HEK293T (cell line): Measurements from ENCODE around the gene GGA2.
"Not testable (repeated sequence)": the region's sequence is repeated elsewhere in the genome, so short reads cannot be mapped to it uniquely, and the experiment has no call there.

Source experiments
- CTCF ChIA-PET: fragments of 350-600 bp; formaldehyde crosslinking; extraction: SDS; loops from one replicate; lab custom pipeline; 2021; ENCODE audit warnings: antibody characterized with exemption, inconsistent platforms; lab: Yijun Ruan, JAX
- POLR2A ChIA-PET: fragments of 350-600 bp; formaldehyde crosslinking; extraction: SDS; loops from one replicate; lab custom pipeline; 2020; ENCODE audit warnings: antibody characterized with exemption, inconsistent platforms; lab: Yijun Ruan, JAX
- DNase-seq: peaks from one replicate; pipeline ENCODE4 v3.0.0; 2012; ENCODE audit warnings: mixed read lengths; ENCODE audit errors: extremely low spot score
- ARNT ChIP-seq: fragments of 450-650 bp; IDR thresholded peaks from 2 replicates; pipeline ENCODE4 v1.6.1; 2017; ENCODE audit warnings: mild to moderate bottlenecking
- BHLHE40 ChIP-seq: fragments of 450-650 bp; IDR thresholded peaks from 2 replicates; pipeline ENCODE4 v1.6.1; 2016; ENCODE audit warnings: mild to moderate bottlenecking, moderate library complexity, borderline replicate concordance
- CTBP1 ChIP-seq: fragments of 450-650 bp; IDR thresholded peaks from 2 replicates; pipeline ENCODE4 v1.6.1; 2016; ENCODE audit warnings: borderline replicate concordance
- ELF4 ChIP-seq: fragments of 450-650 bp; IDR thresholded peaks from 2 replicates; pipeline ENCODE4 v1.6.1; 2017; ENCODE audit warnings: antibody characterized with exemption
- FOXA1 ChIP-seq: fragments of 450-650 bp; IDR thresholded peaks from 2 replicates; pipeline ENCODE4 v1.6.1; 2016; ENCODE audit warnings: mild to moderate bottlenecking
- FOXK2 ChIP-seq: fragments of 450-650 bp; IDR thresholded peaks from 2 replicates; pipeline ENCODE4 v1.6.1; 2016; ENCODE audit warnings: mild to moderate bottlenecking
- FOXM1 ChIP-seq: fragments of 450-650 bp; IDR thresholded peaks from 2 replicates; pipeline ENCODE4 v1.6.1; 2017; ENCODE audit warnings: mild to moderate bottlenecking, borderline replicate concordance
- HDGF ChIP-seq: fragments of 450-650 bp; IDR thresholded peaks from 2 replicates; pipeline ENCODE4 v1.6.1; 2017; ENCODE audit warnings: antibody characterized with exemption, borderline replicate concordance
- L3MBTL2 ChIP-seq: fragments of 450-650 bp; conservative IDR thresholded peaks from 2 replicates; pipeline ENCODE4 v1.6.1; 2016; ENCODE audit warnings: mild to moderate bottlenecking
- LEF1 ChIP-seq: fragments of 450-650 bp; IDR thresholded peaks from 2 replicates; pipeline ENCODE4 v1.6.1; 2017; ENCODE audit warnings: mild to moderate bottlenecking, borderline replicate concordance
- NFRKB ChIP-seq: fragments of 450-650 bp; IDR thresholded peaks from 2 replicates; pipeline ENCODE4 v1.6.1; 2016; ENCODE audit warnings: mild to moderate bottlenecking, moderate library complexity
- SP1 ChIP-seq: fragments of 450-650 bp; IDR thresholded peaks from 2 replicates; pipeline ENCODE4 v1.6.1; 2017
- SUZ12 ChIP-seq: fragments of 450-650 bp; IDR thresholded peaks from 2 replicates; pipeline ENCODE4 v1.6.1; 2016; ENCODE audit warnings: mild to moderate bottlenecking
- TARDBP ChIP-seq: fragments of 450-650 bp; IDR thresholded peaks from 2 replicates; pipeline ENCODE4 v1.6.1; 2016
- ZNF384 ChIP-seq: fragments of 450-650 bp; IDR thresholded peaks from 2 replicates; pipeline ENCODE4 v1.6.1; 2016
- TF ChIP-seq, protein P1 (sequence below): fragments of 450-650 bp; IDR thresholded peaks from 2 replicates; pipeline ENCODE4 v1.6.1; 2016

Gene GGA2

GRCh38 chr16:23448392-23448791 lies 61.9 kb downstream of the GGA2 start:
- DNase-seq, result no peak
- ChIA-PET POLR2A (no interaction called here), CTCF (interaction anchor here (2.2 kb wide), 1 partner anchor 13 kb away, joined by 10 read pairs; no protein-coding TSS in a partner anchor)
- TF ChIP-seq LEF1 (no peak), FOXM1 (no peak), CTBP1 (no peak), FOXK2 (no peak), ARNT (no peak), BHLHE40 (no peak), SP1 (no peak), L3MBTL2 (no peak), FOXA1 (no peak), TARDBP (no peak), ELF4 (no peak)

DNA sequence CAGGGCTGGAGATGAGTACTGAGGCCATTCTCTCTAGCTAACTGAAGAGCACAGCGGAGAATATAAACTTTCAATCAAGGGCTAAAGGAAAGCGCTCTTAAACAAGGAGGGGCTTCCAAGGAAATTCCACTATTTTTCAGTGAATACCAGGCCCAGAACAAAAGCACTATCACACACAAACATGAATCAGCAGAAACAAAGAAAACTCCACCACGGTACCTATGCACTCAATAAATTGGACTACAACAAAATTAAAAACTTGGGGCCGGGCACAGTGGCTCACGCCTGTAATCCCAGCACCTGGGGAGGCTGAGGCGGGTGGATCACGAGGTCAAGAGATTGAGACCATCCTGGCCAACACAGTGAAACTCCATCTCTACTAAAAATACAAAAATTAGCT lies 72.8 kb downstream of the GGA2 start:
- CTCF ChIA-PET, result interaction anchor here (1.1 to 3.2 kb wide), 2 partner anchors 256 to 538 kb away, joined by 3 to 27 read pairs; partner anchors contain the start of gene SCNN1G
- DNase-seq, POLR2A ChIA-PET: not testable (repeated sequence)

DNA sequence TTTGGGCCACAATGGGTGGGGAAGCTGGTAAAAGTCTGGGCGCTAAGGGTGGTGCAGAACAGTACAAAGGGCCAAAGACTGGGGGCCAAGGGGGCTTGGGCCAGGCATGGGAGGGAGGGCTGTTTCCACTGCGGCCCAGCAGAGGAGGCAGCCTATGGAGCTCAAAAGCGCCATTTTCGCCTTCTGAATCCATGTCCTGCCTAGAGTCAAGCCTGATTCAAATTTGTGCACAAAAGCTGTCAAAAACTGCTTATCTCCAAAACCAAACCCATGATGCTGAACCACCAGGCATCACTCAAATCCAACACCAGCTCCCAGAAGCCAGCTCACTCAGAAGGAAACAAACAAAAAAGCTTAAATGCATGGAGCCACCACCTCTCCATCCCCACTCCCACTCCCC lies 73.3 kb downstream of the GGA2 start:
- TF ChIP-seq HDGF (no peak), SUZ12 (no peak), L3MBTL2 (no peak), ELF4 (no peak), FOXK2 (no peak), ZNF384 (no peak), TARDBP (no peak), CTBP1 (no peak), FOXM1 (no peak), ARNT (no peak), SP1 (no peak)
- TF ChIP-seq, protein P1, sequence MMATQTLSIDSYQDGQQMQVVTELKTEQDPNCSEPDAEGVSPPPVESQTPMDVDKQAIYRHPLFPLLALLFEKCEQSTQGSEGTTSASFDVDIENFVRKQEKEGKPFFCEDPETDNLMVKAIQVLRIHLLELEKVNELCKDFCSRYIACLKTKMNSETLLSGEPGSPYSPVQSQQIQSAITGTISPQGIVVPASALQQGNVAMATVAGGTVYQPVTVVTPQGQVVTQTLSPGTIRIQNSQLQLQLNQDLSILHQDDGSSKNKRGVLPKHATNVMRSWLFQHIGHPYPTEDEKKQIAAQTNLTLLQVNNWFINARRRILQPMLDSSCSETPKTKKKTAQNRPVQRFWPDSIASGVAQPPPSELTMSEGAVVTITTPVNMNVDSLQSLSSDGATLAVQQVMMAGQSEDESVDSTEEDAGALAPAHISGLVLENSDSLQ, result no peak
- ChIA-PET CTCF (interaction anchor here (0.9 to 3.2 kb wide), 3 partner anchors 16 to 538 kb away, joined by 3 to 27 read pairs (median 4); partner anchors contain the start of genes COG7 and SCNN1G), POLR2A (no interaction called here)
- no peak for DNase-seq

GRCh38 chr16:23435500-23435899 lies 74.8 kb downstream of the GGA2 start:
- ChIA-PET POLR2A (no interaction called here), CTCF (interaction anchor here (0.6 to 3.2 kb wide), 28 partner anchors 9 to 539 kb away, joined by 3 to 27 read pairs (median 4); partner anchors contain the start of genes COG7 and SCNN1G)
- DNase-seq, result peak; percentile 74
- TF ChIP-seq FOXA1 (no peak), SUZ12 (no peak), ZNF384 (no peak), L3MBTL2 (no peak), ARNT (no peak)

DNA sequence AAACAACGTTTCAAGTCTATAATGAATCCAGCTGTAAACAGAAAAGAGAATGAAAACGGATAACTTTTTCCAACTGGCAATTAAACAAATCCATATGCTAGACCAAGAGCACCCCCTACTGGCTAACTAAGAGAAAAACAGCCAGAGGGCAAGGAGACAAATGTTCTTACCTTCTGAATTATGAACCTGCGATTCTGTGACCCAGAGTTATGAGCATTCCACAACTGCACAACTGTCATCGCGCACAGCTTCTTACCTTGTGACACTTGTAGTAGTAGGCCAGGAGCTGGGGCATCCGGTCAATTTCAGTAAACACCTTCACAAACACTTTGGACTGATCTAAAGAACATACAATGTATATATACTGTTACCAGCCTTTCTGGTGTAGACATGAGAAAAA lies 75.9 kb downstream of the GGA2 start:
- TF ChIP-seq SUZ12 (no peak), ELF4 (no peak), HDGF (no peak), LEF1 (no peak), FOXK2 (no peak), SP1 (no peak), NFRKB (no peak), BHLHE40 (no peak), ARNT (no peak), CTBP1 (no peak), FOXA1 (no peak), L3MBTL2 (no peak), FOXM1 (no peak), TARDBP (no peak), ZNF384 (no peak)
- TF ChIP-seq, protein P1, result no peak
- CTCF ChIA-PET, result interaction anchor here (0.6 to 3.2 kb wide), 11 partner anchors 11 to 368 kb away, joined by 3 to 27 read pairs (median 5); partner anchors contain the start of genes SCNN1B and SCNN1G
- POLR2A ChIA-PET, result no interaction called here
- peak; percentile 68 for DNase-seq

GRCh38 chr16:23433261-23433920 lies 76.9 kb downstream of the GGA2 start:
- no peak for TF ChIP-seq FOXK2
- no peak for TF ChIP-seq LEF1
- TF ChIP-seq ZNF384, result no peak
- no peak for TF ChIP-seq SP1
- no peak for TF ChIP-seq NFRKB
- no peak for TF ChIP-seq CTBP1
- TF ChIP-seq SUZ12, result no peak
- TF ChIP-seq ARNT, result no peak
- TF ChIP-seq ELF4, result no peak
- TF ChIP-seq, protein P1, result no peak
- TF ChIP-seq TARDBP, result no peak
- POLR2A ChIA-PET, result interaction anchor here (0.6 kb wide), 1 partner anchor 273 kb away, joined by 3 read pairs; no protein-coding TSS in a partner anchor
- no peak for DNase-seq
- CTCF ChIA-PET, result interaction anchor here (1.0 to 2.0 kb wide), 4 partner anchors 10 to 250 kb away, joined by 3 to 10 read pairs (median 6); partner anchors contain the start of gene SCNN1B
